ENCODE results near the gene CTNNBL1.

The CTNNBL1 gene

DNA sequence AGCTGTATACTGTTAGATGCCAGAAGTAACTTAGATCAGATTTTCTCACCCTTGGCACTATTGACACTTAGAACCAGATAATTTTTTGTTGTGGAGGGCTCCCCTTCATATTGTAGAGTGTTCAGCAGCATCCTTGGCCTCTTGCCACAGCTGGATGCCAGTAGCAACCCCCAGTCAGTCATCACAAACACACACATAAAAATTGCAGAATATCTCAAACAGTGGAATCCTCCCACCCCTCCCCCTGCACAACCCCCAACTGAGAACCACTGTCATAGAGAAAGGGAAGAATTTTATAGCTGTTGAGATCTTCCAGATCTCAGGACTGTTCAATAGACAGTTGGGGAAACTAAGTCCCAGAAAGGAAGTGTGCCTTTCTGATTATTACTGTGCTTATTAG, 127.9 kb downstream of the CTNNBL1 start:
- no peak for DNase-seq (ENCODE audit: low spot score)

DNA sequence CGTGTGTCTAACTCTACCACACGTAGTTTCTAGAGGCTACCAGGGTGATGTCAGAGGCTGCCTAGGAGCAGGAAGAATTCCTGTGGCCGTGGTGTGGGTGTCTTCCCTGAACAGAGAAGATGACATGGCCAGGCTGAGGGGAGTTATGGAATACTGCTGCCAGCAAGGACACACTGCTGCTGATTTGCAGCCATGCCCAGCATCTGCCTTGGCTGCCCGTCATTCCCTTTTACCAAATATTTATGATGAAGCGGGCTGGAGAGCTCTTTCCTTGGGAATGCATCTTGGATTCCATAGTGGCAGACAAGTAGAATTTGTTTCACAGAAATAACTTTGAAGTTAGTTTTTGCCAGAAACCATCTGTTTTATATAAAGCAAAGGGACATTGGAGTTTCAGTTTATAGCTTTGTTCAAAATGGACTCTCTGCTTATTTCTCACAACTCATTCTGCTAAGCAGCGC, 128.3 kb downstream of the CTNNBL1 start:
- no peak for DNase-seq (ENCODE audit: low spot score)

GRCh38 chr20:37823296-37823980, 129.6 kb downstream of the CTNNBL1 start:
- DNase-seq (ENCODE audit: low spot score), result no peak

DNA sequence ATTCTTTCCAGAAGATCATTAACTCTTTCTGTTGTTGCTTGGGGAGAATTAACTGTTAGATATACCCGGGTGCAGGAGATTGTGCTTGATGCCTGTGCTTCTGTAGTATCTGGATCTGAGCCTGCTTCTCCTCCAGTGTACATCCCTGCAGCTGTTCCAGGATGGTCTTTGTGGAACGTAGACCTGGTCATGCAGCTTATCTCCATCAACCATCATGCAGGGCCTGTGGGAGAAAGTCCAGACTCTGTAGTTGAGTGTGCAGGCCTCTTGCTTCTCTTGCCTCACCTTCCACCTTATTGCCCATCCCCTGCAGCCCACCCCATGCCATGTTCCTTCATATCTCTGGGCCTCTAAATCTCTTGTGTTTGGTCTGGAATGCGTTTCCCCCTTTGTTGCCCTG, 133.8 kb downstream of the CTNNBL1 start:
- DNase-seq (ENCODE audit: low spot score), result no peak

GRCh38 chr20:37828684-37829083, 134.9 kb downstream of the CTNNBL1 start:
- DNase-seq (ENCODE audit: low spot score), result no peak

GRCh38 chr20:37829128-37829527, 135.3 kb downstream of the CTNNBL1 start:
- DNase-seq (ENCODE audit: low spot score), result no peak

GRCh38 chr20:37833221-37833896, 139.5 kb downstream of the CTNNBL1 start:
- DNase-seq (ENCODE audit: low spot score), result no peak

GRCh38 chr20:37836926-37837325, 143.1 kb downstream of the CTNNBL1 start:
- DNase-seq (ENCODE audit: low spot score), result no peak

- DNase-seq (ENCODE audit: low spot score), result no peak
Observed at GRCh38 chr20:37837924-37838323, 144.1 kb downstream of the CTNNBL1 start.

- DNase-seq (ENCODE audit: low spot score), result no peak
Observed at GRCh38 chr20:37838769-37839431, 145.1 kb downstream of the CTNNBL1 start.

DNA sequence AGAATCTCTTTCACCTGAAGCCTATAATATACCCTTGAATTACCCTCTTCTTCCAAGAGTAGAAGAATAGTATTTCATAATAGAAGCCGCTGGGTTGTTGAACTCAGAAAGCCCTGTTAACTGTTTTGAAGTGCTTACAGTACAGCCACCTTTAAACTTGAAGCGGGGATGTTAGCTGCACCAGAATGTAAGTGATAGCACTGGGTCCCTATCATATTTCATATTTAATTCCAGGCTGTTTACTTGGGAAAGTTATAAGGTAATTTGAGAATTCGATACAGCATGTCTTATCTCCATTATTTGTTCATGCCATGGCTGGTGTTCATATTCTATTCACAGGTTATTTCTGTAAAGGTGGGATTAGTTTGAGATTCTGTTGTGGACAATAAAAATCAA, 145.6 kb downstream of the CTNNBL1 start:
- DNase-seq (ENCODE audit: low spot score), result no peak

DNA sequence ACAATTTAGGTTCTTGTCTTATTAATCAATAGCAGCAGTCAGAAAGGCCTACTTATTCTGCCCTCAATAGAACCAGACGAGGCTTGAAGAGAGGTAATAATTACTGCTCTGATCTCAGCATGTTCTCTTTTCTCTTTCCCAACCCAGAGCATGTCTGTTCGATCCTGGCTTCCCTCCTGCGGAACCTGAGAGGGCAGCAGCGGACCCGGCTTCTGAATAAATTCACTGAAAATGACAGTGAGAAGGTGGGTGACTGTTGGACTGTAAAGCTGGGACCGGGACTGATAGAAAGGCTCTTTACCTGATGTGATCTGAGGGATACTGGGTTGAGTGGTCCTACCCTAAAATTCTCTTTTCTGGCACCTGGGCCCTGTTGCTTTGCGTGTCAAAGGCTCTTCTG, 146.1 kb downstream of the CTNNBL1 start:
- no peak for DNase-seq (ENCODE audit: low spot score)

GRCh38 chr20:37841389-37841788, 147.6 kb downstream of the CTNNBL1 start:
- DNase-seq (ENCODE audit: low spot score), result no peak

DNA sequence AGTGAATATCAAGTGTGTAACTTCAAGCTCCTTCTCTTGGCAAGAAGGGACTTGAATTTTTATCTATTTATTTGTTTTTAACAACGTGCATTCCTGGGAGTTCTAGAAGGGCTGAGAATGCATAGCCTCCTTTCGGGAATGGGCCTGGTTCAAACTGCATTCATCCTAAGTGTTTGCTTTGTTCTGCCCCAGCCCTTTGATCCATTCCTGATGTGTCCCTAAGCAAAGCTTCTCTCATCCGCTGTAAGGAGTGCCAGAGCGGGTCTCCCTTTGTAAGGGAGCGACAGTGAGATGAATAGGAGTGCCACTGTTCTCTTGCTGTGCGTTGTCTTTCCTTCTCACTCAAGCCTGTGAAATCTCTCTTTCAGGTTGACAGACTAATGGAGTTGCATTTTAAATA, 148.1 kb downstream of the CTNNBL1 start:
- DNase-seq (ENCODE audit: low spot score), result no peak

DNA sequence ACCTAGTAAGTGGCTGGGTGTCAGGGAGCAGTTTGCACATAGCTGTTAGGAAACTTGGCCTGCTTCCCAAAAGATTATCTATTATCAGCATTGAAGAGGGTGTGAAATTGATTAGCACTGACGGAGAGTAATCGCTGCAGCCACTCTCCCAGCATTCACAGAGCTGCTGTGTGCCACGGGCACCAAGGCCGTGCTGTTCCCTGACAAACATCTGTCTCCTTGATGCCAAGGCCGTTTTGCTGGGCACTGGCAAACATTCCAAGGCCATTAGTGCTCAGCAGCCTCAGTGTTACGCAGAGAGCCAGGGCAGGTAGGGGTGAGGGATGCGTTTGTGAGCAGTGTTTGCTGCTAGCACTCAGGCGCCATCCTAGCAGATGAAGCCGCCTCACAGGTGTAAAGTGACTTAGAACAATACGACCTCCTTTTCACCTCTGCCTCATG, 151.4 kb downstream of the CTNNBL1 start:
- DNase-seq (ENCODE audit: low spot score), result no peak

DNA sequence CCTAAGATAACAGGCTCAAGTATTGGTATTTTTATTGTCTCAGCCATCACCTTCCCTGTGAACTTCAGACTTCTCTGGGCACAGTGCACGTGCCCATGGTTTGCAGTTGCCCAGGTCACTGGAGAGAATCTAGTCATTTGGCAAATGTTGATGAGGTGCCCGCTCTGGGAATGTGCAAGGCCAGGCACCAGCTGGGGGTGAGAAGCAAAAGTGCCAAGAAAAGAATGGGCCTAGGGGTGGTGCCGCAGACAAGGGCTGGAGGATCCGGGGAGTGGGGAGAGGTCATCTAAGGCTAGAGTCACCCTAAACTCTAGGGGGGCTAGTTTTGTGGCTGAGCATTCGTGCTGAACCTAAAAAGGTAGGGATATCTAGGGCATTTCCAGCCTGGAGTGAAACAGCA, 152.0 kb downstream of the CTNNBL1 start:
- no peak for DNase-seq (ENCODE audit: low spot score)

GRCh38 chr20:37846573-37846972, 152.7 kb downstream of the CTNNBL1 start:
- peak; percentile 53 for DNase-seq (ENCODE audit: low spot score)

DNA sequence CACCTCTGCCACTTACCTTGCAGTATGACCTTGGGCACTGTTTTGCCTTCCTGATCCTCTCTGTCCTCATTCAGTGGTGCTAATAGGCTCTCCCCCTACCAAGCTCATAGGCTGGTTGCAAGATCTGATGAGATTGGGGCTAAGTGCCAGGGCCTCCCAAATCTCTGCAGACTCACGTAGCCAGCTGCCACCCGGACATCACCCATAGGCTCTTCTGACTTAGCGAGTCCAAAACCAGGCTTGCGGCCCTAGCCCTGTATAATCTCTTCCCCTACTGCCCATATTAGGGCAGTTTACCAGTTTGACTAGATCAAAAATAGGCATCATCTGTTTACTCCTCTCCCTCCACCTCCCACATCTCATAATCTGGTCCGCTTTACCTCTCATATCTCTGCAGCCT, 154.9 kb downstream of the CTNNBL1 start:
- DNase-seq (ENCODE audit: low spot score), result no peak

DNA sequence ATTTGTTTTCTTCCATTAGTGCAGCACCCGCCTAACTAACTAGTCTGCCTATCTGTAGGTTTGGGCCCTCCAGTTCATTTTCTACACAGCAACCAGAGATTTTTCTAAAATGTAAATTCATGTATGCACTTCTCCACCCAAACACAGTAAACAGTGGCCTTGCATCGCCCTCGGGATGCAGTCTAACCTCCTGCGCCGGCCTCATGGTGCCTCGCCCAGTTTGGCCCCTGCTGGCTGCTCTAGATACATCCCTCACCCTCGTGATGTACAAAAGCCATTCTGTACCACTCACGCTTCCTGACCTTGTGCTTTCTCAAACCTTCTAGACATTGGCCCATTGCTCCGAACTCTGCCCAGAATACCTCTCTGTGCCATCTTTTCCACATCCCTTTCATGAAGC, 155.3 kb downstream of the CTNNBL1 start:
- no peak for DNase-seq (ENCODE audit: low spot score)

GRCh38 chr20:37849566-37849965, 155.7 kb downstream of the CTNNBL1 start:
- DNase-seq (ENCODE audit: low spot score), result no peak

DNA sequence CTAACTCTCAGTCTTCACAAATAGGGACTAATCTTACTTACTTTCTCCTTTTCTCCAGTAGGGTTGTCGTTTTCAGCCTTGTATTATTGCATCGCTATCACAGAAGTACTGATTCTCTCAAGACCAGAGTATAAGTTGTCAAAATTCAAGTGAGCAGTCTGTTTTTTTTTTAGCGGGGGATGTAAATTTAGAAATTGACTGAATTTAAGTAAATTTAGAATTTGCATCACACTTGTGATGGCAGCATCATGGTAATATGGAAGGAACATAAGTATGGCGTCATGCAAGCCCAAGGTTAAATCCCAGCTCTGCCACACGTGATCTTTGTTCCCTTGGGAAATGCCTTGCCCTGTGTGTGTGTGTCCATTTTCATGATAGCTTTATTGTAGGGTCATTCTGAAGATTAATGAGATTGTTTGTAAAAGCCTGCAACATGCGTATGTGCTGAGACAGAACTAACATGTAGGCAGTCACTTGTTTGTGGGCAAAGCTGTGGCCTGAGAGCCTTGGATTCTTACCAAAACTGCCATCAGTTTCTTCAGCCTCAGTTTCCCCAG, 156.3 kb downstream of the CTNNBL1 start:
- DNase-seq (ENCODE audit: low spot score), result no peak

GRCh38 chr20:37850724-37851355, 157.0 kb downstream of the CTNNBL1 start:
- no peak for DNase-seq (ENCODE audit: low spot score)

Measured in iPS-NIHi11 (cell line).